H9 (cell line): ENCODE data around the gene RASA2. TPM values are rescaled to one million over a fixed set of nuclear protein-coding genes. Genes with fewer than 3 reads are reported as not detected.

Source experiments
- DNase-seq: peaks from one replicate; pipeline ENCODE4 v3.0.0-alpha.2; 2017
- H2AFZ ChIP-seq: one replicate; pipeline ENCODE4 v1.6.1; 2013; ENCODE audit warnings: mild to moderate bottlenecking, low read length, control low read depth, moderate library complexity
- H2AK5ac ChIP-seq: 2 replicates; pipeline ENCODE4 v1.6.1; 2013; ENCODE audit warnings: low read length, control low read depth, mixed read lengths; ENCODE audit not compliant: insufficient read length
- H2BK120ac ChIP-seq: one replicate; pipeline ENCODE4 v1.6.1; 2013; ENCODE audit warnings: low read depth, mild to moderate bottlenecking, low read length, control low read depth, inconsistent platforms; ENCODE audit not compliant: poor library complexity, severe bottlenecking
- H2BK12ac ChIP-seq: 2 replicates; pipeline ENCODE4 v1.6.1; 2013; ENCODE audit warnings: low read length, control low read depth, mixed read lengths, low read depth; ENCODE audit not compliant: insufficient read length
- H2BK15ac ChIP-seq: 2 replicates; pipeline ENCODE4 v1.6.1; 2013; ENCODE audit warnings: low read depth, low read length, control low read depth
- H2BK20ac ChIP-seq: one replicate; pipeline ENCODE4 v1.6.1; 2013; ENCODE audit warnings: low read depth, mild to moderate bottlenecking, low read length, control low read depth, inconsistent platforms; ENCODE audit not compliant: poor library complexity, severe bottlenecking
- H2BK5ac ChIP-seq: 2 replicates; pipeline ENCODE4 v1.6.1; 2013; ENCODE audit warnings: low read length, control low read depth, mixed read lengths; ENCODE audit not compliant: insufficient read length
- H3K14ac ChIP-seq: 2 replicates; pipeline ENCODE4 v1.6.1; 2013; ENCODE audit warnings: low read length, control low read depth; ENCODE audit not compliant: insufficient read depth
- H3K18ac ChIP-seq: 2 replicates; pipeline ENCODE4 v1.6.1; 2013; ENCODE audit warnings: low read depth, mild to moderate bottlenecking, mixed read lengths, low read length, control low read depth; ENCODE audit not compliant: insufficient read length
- H3K23ac ChIP-seq: 2 replicates; pipeline ENCODE4 v1.6.1; 2013; ENCODE audit warnings: low read length, control low read depth, mixed read lengths, low read depth; ENCODE audit not compliant: insufficient read length
- H3K23me2 ChIP-seq: 2 replicates; pipeline ENCODE4 v1.6.1; 2013; ENCODE audit warnings: low read depth, mild to moderate bottlenecking, mixed read lengths, low read length, control low read depth; ENCODE audit not compliant: insufficient read length, poor library complexity, severe bottlenecking
- H3K27ac ChIP-seq: 2 replicates; pipeline ENCODE4 v1.5.1; 2013; ENCODE audit warnings: low read length, control low read depth, mixed read lengths, low read depth; ENCODE audit not compliant: insufficient read length
- H3K27me3 ChIP-seq: 2 replicates; pipeline ENCODE4 v1.6.1; 2013; ENCODE audit warnings: low read length, control low read depth, inconsistent platforms; ENCODE audit not compliant: insufficient read depth
- H3K4ac ChIP-seq: 2 replicates; pipeline ENCODE4 v1.6.1; 2013; ENCODE audit warnings: low read depth, mild to moderate bottlenecking, control low read depth, inconsistent platforms, low read length, moderate library complexity
- H3K4me1 ChIP-seq: 2 replicates; pipeline ENCODE4 v1.6.1; 2013; ENCODE audit warnings: low read length, control low read depth, inconsistent platforms; ENCODE audit not compliant: insufficient read depth
- H3K4me2 ChIP-seq: 2 replicates; pipeline ENCODE4 v1.6.1; 2013; ENCODE audit warnings: low read length, control low read depth, mixed read lengths; ENCODE audit not compliant: insufficient read length, insufficient read depth
- H3K56ac ChIP-seq: 2 replicates; pipeline ENCODE4 v1.6.1; 2013; ENCODE audit warnings: low read depth, mild to moderate bottlenecking, mixed read lengths, low read length, control low read depth; ENCODE audit not compliant: insufficient read length
- H3K79me1 ChIP-seq: 2 replicates; pipeline ENCODE4 v1.6.1; 2013; ENCODE audit warnings: low read depth, mild to moderate bottlenecking, moderate library complexity, low read length, control low read depth, inconsistent platforms; ENCODE audit not compliant: insufficient read depth, poor library complexity, severe bottlenecking
- H3K79me2 ChIP-seq: 2 replicates; pipeline ENCODE4 v1.6.1; 2013; ENCODE audit warnings: low read length, control low read depth, inconsistent platforms; ENCODE audit not compliant: insufficient read depth
- H3K9ac ChIP-seq: 2 replicates; pipeline ENCODE4 v1.6.1; 2013; ENCODE audit warnings: low read length, control low read depth, mixed read lengths; ENCODE audit not compliant: insufficient read length; ENCODE audit errors: extremely low read depth
- H3K9me3 ChIP-seq: one replicate; pipeline ENCODE4 v1.6.1; 2013; ENCODE audit warnings: low read depth, low read length, inconsistent platforms; ENCODE audit not compliant: control insufficient read depth
- H3T11ph ChIP-seq: one replicate; pipeline ENCODE4 v1.6.1; 2013; ENCODE audit warnings: mild to moderate bottlenecking, low read length, control low read depth, inconsistent platforms
- H4K20me1 ChIP-seq: one replicate; pipeline ENCODE4 v1.6.1; 2013; ENCODE audit not compliant: control insufficient read depth, insufficient read length, insufficient read depth
- H4K5ac ChIP-seq: 2 replicates; pipeline ENCODE4 v1.6.1; 2013; ENCODE audit warnings: low read depth, mild to moderate bottlenecking, mixed read lengths, low read length, control low read depth; ENCODE audit not compliant: insufficient read length
- H4K8ac ChIP-seq: replicated peaks from 2 replicates; pipeline ENCODE4 v1.6.1; 2013; ENCODE audit warnings: low read length, control low read depth, mixed read lengths, low read depth; ENCODE audit not compliant: insufficient read length
- H4K91ac ChIP-seq: 2 replicates; pipeline ENCODE4 v1.6.1; 2013; ENCODE audit warnings: low read depth, mild to moderate bottlenecking, moderate library complexity, mixed read lengths, low read length, control low read depth; ENCODE audit not compliant: insufficient read length
- H3K27ac Mint-ChIP-seq, 3 experiments: 2 replicates in 2 of 3; 3 replicates in 1 of 3; pipeline ENCODE4 v1.8.0; 2020 to 2021; ENCODE audit warnings: mixed read lengths in 3 of 3, mild to moderate bottlenecking in 1 of 3, moderate library complexity in 1 of 3
- H3K27me3 Mint-ChIP-seq: 2 replicates; pipeline ENCODE4 v1.8.0; 2021; ENCODE audit warnings: low read depth, mild to moderate bottlenecking, moderate library complexity, mixed read lengths
- H3K36me3 Mint-ChIP-seq, 3 experiments: 2 replicates in 2 of 3; 3 replicates in 1 of 3; pipeline ENCODE4 v1.8.0; 2020 to 2021; ENCODE audit warnings: low read depth in 3 of 3, mixed read lengths in 3 of 3; ENCODE audit not compliant: insufficient read depth in 1 of 3
- H3K4me1 Mint-ChIP-seq, 2 experiments: 2 replicates each; pipeline ENCODE4 v1.8.0; 2020; ENCODE audit warnings: mixed read lengths in 2 of 2
- H3K4me3 Mint-ChIP-seq, 2 experiments: 2 replicates in 1 of 2; 3 replicates in 1 of 2; pipeline ENCODE4 v1.8.0; 2020 to 2021; ENCODE audit warnings: mild to moderate bottlenecking in 2 of 2, mixed read lengths in 2 of 2, moderate library complexity in 1 of 2
- H3K9me3 Mint-ChIP-seq, 2 experiments: 2 replicates in 1 of 2; 3 replicates in 1 of 2; pipeline ENCODE4 v1.8.0; 2020; ENCODE audit warnings: mild to moderate bottlenecking in 2 of 2, mixed read lengths in 2 of 2, moderate library complexity in 1 of 2
- WGBS: extraction: QIAGEN DNeasy Blood & Tissue Kit; methylation state at CpG from one replicate; pipeline ENCODE4 v1.1.7; 2013; ENCODE audit warnings: missing lambda C conversion rate, low lambda C conversion rate, mixed read lengths; ENCODE audit not compliant: insufficient read length; ENCODE audit errors: extremely low coverage; 5-methylcytosine and 5-hydroxymethylcytosine counted together
- total RNA-seq: library from RNA; stranded (reverse); gene quantifications from 2 replicates; pipeline ENCODE4 v1.2.1, GENCODE V29; 2021
- TF ChIP-seq, protein P1 (sequence below): fragments of 200-600 bp; sonication (generic); conservative IDR thresholded peaks from 3 replicates; pipeline ENCODE4 v1.8.0; 2021; ENCODE audit warnings: antibody characterized with exemption, mild to moderate bottlenecking

The RASA2 gene
- total RNA-seq, 1 experiment from 2014 or later: 24.4 TPM

DNA sequence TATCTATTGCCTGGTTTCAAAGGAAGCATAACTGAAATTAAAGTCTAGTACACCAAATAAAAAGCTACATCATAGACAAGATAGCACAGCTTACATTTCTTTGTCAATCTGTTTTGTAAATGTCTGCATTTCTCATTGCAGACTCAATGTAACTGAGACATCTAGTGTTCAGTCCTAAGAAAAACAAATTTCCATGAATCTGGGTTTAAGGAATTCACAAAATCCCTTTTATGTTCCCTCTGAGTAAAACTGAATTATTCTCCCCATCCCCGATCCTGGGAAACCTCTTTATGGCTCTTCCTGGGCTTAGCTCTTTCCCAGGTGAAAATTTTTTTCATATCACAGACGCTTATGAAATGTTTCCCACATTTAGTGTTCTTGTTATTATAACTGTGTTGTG is 21.6 kb upstream of the RASA2 start:
- Histone ChIP-seq H2BK12ac (no peak overlapping the region), H3K9me3 (no peaks in the 10 kb centered on the region), H4K91ac (no peak overlapping the region), H4K8ac (no peak overlapping the region), H2BK15ac (no peak overlapping the region), H3K27me3 (no peaks in the 10 kb centered on the region), H3K4me2 (no peak overlapping the region), H2AFZ (no peak overlapping the region), H3K56ac (no peak overlapping the region), H3K79me2 (peaks cover 3% of the 10 kb centered on the region; the same call in 1 of the 2 replicates), H3K4ac (no peak overlapping the region), H4K20me1 (no peaks in the 10 kb centered on the region), H3K79me1 (no peaks in the 10 kb centered on the region), H4K5ac (no peak overlapping the region), H3K23ac (no peak overlapping the region), H3K27ac (no peak overlapping the region), H3K9ac (no peak overlapping the region), H3T11ph (no peak overlapping the region), H2BK20ac (no peak overlapping the region), H3K14ac (no peak overlapping the region), H2BK120ac (no peak overlapping the region), H2BK5ac (no peak overlapping the region), H3K4me1 (no peaks in the 10 kb centered on the region), H3K23me2 (no peaks in the 10 kb centered on the region), H2AK5ac (no peak overlapping the region), H3K18ac (no peak overlapping the region)
- H3K27me3 Mint-ChIP-seq: no peaks in the 10 kb centered on the region
- H3K9me3 Mint-ChIP-seq: peaks cover 9 to 13% of the 10 kb centered on the region in 2 experiments; a peak in 4 of 5 replicates
- no peak for DNase-seq
- peaks cover 0 to 4% (median 0%) of the 10 kb centered on the region in 3 experiments; a peak in 3 of 7 replicates for H3K36me3 Mint-ChIP-seq
- H3K4me3 Mint-ChIP-seq: no peak overlapping the region
- H3K4me1 Mint-ChIP-seq: no peaks in the 10 kb centered on the region
- WGBS: no CpG with 5 or more reads among the region's 2 CpGs
- TF ChIP-seq, protein P1, sequence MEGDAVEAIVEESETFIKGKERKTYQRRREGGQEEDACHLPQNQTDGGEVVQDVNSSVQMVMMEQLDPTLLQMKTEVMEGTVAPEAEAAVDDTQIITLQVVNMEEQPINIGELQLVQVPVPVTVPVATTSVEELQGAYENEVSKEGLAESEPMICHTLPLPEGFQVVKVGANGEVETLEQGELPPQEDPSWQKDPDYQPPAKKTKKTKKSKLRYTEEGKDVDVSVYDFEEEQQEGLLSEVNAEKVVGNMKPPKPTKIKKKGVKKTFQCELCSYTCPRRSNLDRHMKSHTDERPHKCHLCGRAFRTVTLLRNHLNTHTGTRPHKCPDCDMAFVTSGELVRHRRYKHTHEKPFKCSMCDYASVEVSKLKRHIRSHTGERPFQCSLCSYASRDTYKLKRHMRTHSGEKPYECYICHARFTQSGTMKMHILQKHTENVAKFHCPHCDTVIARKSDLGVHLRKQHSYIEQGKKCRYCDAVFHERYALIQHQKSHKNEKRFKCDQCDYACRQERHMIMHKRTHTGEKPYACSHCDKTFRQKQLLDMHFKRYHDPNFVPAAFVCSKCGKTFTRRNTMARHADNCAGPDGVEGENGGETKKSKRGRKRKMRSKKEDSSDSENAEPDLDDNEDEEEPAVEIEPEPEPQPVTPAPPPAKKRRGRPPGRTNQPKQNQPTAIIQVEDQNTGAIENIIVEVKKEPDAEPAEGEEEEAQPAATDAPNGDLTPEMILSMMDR: no peak
- no peak overlapping the region for H3K27ac Mint-ChIP-seq
